HG03342 (cell line): ENCODE data around the gene MRC1.
"Not testable (repeated sequence)": the region's sequence is repeated elsewhere in the genome, so short reads cannot be mapped to it uniquely, and the experiment has no call there.

ENCODE experiments used
- ATAC-seq: cut with Tn5 transposase; IDR thresholded peaks from one replicate; pipeline ENCODE4 v1.9.1; 2021; ENCODE audit warnings: mild to moderate bottlenecking, moderate library complexity; ENCODE audit not compliant: unreplicated experiment

MRC1 gene

GRCh38 chr10:17904564-17904963, 95.4 kb downstream of the MRC1 start:
- no peak for ATAC-seq

- no peak for ATAC-seq
Observed at GRCh38 chr10:17905491-17905890, 96.3 kb downstream of the MRC1 start.

GRCh38 chr10:17906002-17906401, 96.9 kb downstream of the MRC1 start:
- no peak for ATAC-seq

- ATAC-seq = no peak
Observed at GRCh38 chr10:17907641-17908040, 98.5 kb downstream of the MRC1 start.

- ATAC-seq = no peak
Observed at GRCh38 chr10:17910125-17910789, 101.1 kb downstream of the MRC1 start.

GRCh38 chr10:17912754-17913153, 103.6 kb downstream of the MRC1 start:
- ATAC-seq = no peak

GRCh38 chr10:17913604-17914003, 104.5 kb downstream of the MRC1 start:
- no peak for ATAC-seq

GRCh38 chr10:17914169-17915045, 105.3 kb downstream of the MRC1 start:
- ATAC-seq = no peak

- no peak for ATAC-seq
Observed at GRCh38 chr10:17915181-17915580, 106.0 kb downstream of the MRC1 start.

GRCh38 chr10:17918187-17918903, 109.2 kb downstream of the MRC1 start:
- no peak for ATAC-seq

GRCh38 chr10:17921378-17921777, 112.2 kb downstream of the MRC1 start:
- ATAC-seq = no peak

- no peak for ATAC-seq
Observed at GRCh38 chr10:17923728-17924127, 114.6 kb downstream of the MRC1 start.

- no peak for ATAC-seq
Observed at GRCh38 chr10:17943033-17943745, 134.0 kb downstream of the MRC1 start.

- ATAC-seq = not testable (repeated sequence)
Observed at GRCh38 chr10:17950269-17950668, 141.1 kb downstream of the MRC1 start.

- no peak for ATAC-seq
Observed at GRCh38 chr10:17950726-17951125, 141.6 kb downstream of the MRC1 start.

- ATAC-seq = no peak
Observed at GRCh38 chr10:17951868-17952371, 142.8 kb downstream of the MRC1 start, which contains the start of gene SLC39A12. Gene SLC39A12, plus strand, starts transcription at chr10:17951918. Its CDS starts 1,359 bp downstream, at chr10:17953277.

GRCh38 chr10:17954372-17954771, 145.2 kb downstream of the MRC1 start:
- ATAC-seq = not testable (repeated sequence)

- ATAC-seq = no peak
Observed at GRCh38 chr10:17954861-17955260, 145.7 kb downstream of the MRC1 start.

GRCh38 chr10:17958049-17958448, 148.9 kb downstream of the MRC1 start:
- ATAC-seq = no peak

GRCh38 chr10:17959870-17960269, 150.7 kb downstream of the MRC1 start:
- ATAC-seq = no peak
